Activated naive CD4-positive, alpha-beta T cell treated with anti-CD3 and anti-CD28 coated beads, Interleukin-2, amount 10 ng/mL, durations not matched to agents 7 days and 5 days (primary cell): ENCODE data around the gene SLC12A1.

Experiments
- CTCF ChIA-PET: fragments of 350-600 bp; sonication (Branson Sonifier 250); formaldehyde crosslinking; loops from one replicate; lab custom pipeline; 2021; ENCODE audit warnings: antibody characterized with exemption; lab: Charles Lee
- DNase-seq: peaks from one replicate; pipeline ENCODE4 v3.0.0-alpha.2; 2020
- H3K27ac Mint-ChIP-seq: one replicate; pipeline ENCODE4 v1.8.0; 2021; ENCODE audit warnings: mild to moderate bottlenecking, moderate library complexity, mixed read lengths
- H3K27me3 Mint-ChIP-seq: one replicate; pipeline ENCODE4 v1.8.0; 2021; ENCODE audit warnings: mild to moderate bottlenecking, mixed read lengths
- H3K36me3 Mint-ChIP-seq: one replicate; pipeline ENCODE4 v1.8.0; 2021; ENCODE audit warnings: mixed read lengths
- H3K4me1 Mint-ChIP-seq: one replicate; pipeline ENCODE4 v1.8.0; 2021; ENCODE audit warnings: mixed read lengths
- H3K4me3 Mint-ChIP-seq: one replicate; pipeline ENCODE4 v1.8.0; 2021; ENCODE audit warnings: mild to moderate bottlenecking, moderate library complexity, mixed read lengths
- H3K9me3 Mint-ChIP-seq: one replicate; pipeline ENCODE4 v1.8.0; 2021; ENCODE audit warnings: mixed read lengths

The SLC12A1 gene

GRCh38 chr15:48202068-48202467, 4.0 kb upstream of the SLC12A1 start:
- Mint-ChIP-seq H3K4me1 (no peaks in the 10 kb centered on the region), H3K9me3 (no peaks in the 10 kb centered on the region), H3K27me3 (no peaks in the 10 kb centered on the region), H3K36me3 (no peaks in the 10 kb centered on the region), H3K27ac (no peak overlapping the region), H3K4me3 (no peak overlapping the region)
- CTCF ChIA-PET = no interaction called here
- no peak for DNase-seq

GRCh38 chr15:48221261-48221660, 15.2 kb downstream of the SLC12A1 start:
- no peaks in the 10 kb centered on the region for H3K9me3 Mint-ChIP-seq
- H3K4me3 Mint-ChIP-seq = no peak overlapping the region
- no peaks in the 10 kb centered on the region for H3K36me3 Mint-ChIP-seq
- no peak for DNase-seq
- no peak overlapping the region for H3K27ac Mint-ChIP-seq
- H3K4me1 Mint-ChIP-seq = no peaks in the 10 kb centered on the region
- peaks cover 13% of the 10 kb centered on the region for H3K27me3 Mint-ChIP-seq
- CTCF ChIA-PET = no interaction called here

DNA sequence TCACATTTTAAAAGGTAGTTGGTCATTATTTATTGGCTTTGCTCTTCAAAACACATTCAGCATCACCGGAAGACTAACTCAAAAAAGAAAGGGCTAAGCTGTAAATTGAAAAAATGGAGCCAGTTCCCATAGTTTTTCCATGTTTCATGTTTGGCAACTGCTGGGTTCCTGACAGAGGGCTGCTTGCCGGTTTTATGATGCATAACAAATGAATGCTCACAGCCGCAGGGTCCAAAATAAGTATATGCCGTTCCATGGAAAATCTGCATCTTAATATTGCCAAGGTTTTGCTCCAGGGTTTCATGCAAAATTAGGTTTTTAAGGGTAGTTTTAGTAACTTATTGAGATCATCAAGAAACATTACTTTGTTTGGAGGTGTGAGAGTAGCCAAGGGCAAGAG, 15.8 kb downstream of the SLC12A1 start:
- CTCF ChIA-PET = no interaction called here

DNA sequence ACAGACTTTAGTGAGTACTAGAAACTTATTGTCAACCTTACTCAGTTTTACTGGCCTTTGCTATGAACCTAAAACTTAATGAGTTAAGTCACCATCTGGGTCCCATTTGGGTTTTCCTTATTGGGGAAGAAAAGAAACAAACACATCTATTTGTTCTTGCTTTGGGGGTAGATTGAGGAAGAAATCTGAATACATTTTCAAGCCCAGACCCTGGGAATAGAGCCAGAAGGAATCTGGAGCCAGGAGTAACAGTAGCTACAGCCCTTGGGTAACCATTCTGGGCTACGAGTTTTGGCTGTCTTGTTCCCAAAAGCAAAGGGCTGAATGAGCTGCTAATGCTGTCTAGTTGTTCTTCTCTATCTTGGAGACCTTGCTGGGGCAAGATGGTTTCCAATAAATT, 16.5 kb downstream of the SLC12A1 start:
- no peaks in the 10 kb centered on the region for H3K4me1 Mint-ChIP-seq
- H3K27ac Mint-ChIP-seq = no peak overlapping the region
- CTCF ChIA-PET = no interaction called here
- no peaks in the 10 kb centered on the region for H3K36me3 Mint-ChIP-seq
- no peaks in the 10 kb centered on the region for H3K9me3 Mint-ChIP-seq
- peaks cover 13% of the 10 kb centered on the region for H3K27me3 Mint-ChIP-seq
- DNase-seq = no peak
- no peak overlapping the region for H3K4me3 Mint-ChIP-seq

More for the DNA sequence above, 15.8 kb downstream of the SLC12A1 start:
- H3K4me3 Mint-ChIP-seq = no peak overlapping the region
- H3K4me1 Mint-ChIP-seq = no peaks in the 10 kb centered on the region
- no peaks in the 10 kb centered on the region for H3K36me3 Mint-ChIP-seq
- H3K27me3 Mint-ChIP-seq = peaks cover 13% of the 10 kb centered on the region
- no peak for DNase-seq
- H3K27ac Mint-ChIP-seq = no peak overlapping the region
- no peaks in the 10 kb centered on the region for H3K9me3 Mint-ChIP-seq

GRCh38 chr15:48225771-48226170, 19.7 kb downstream of the SLC12A1 start:
- Mint-ChIP-seq H3K9me3 (no peaks in the 10 kb centered on the region), H3K4me1 (no peaks in the 10 kb centered on the region), H3K27ac (no peak overlapping the region), H3K27me3 (peaks cover 8% of the 10 kb centered on the region), H3K36me3 (no peaks in the 10 kb centered on the region), H3K4me3 (no peak overlapping the region)
- DNase-seq = no peak
- CTCF ChIA-PET = no interaction called here

GRCh38 chr15:48230498-48230897, 24.4 kb downstream of the SLC12A1 start:
- H3K4me3 Mint-ChIP-seq = no peak overlapping the region
- no peak for DNase-seq
- H3K9me3 Mint-ChIP-seq = no peaks in the 10 kb centered on the region
- H3K36me3 Mint-ChIP-seq = no peaks in the 10 kb centered on the region
- no peaks in the 10 kb centered on the region for H3K4me1 Mint-ChIP-seq
- H3K27ac Mint-ChIP-seq = no peak overlapping the region
- peaks cover 7% of the 10 kb centered on the region for H3K27me3 Mint-ChIP-seq
- CTCF ChIA-PET = no interaction called here

GRCh38 chr15:48233246-48233645, 27.1 kb downstream of the SLC12A1 start:
- Mint-ChIP-seq H3K36me3 (no peaks in the 10 kb centered on the region), H3K9me3 (no peaks in the 10 kb centered on the region), H3K4me3 (no peak overlapping the region), H3K27ac (no peak overlapping the region), H3K27me3 (peaks cover 3% of the 10 kb centered on the region), H3K4me1 (no peaks in the 10 kb centered on the region)
- DNase-seq = no peak
- CTCF ChIA-PET = no interaction called here

- Mint-ChIP-seq H3K36me3 (no peaks in the 10 kb centered on the region), H3K4me1 (no peaks in the 10 kb centered on the region), H3K27ac (no peak overlapping the region), H3K27me3 (no peaks in the 10 kb centered on the region), H3K4me3 (no peak overlapping the region), H3K9me3 (no peaks in the 10 kb centered on the region)
- DNase-seq = no peak
- CTCF ChIA-PET = no interaction called here
Measured at GRCh38 chr15:48239334-48239733, 33.2 kb downstream of the SLC12A1 start.

GRCh38 chr15:48242015-48242414, 35.9 kb downstream of the SLC12A1 start:
- no peaks in the 10 kb centered on the region for H3K27me3 Mint-ChIP-seq
- H3K4me3 Mint-ChIP-seq = no peak overlapping the region
- H3K9me3 Mint-ChIP-seq = no peaks in the 10 kb centered on the region
- CTCF ChIA-PET = no interaction called here
- no peaks in the 10 kb centered on the region for H3K36me3 Mint-ChIP-seq
- H3K4me1 Mint-ChIP-seq = no peaks in the 10 kb centered on the region
- no peak for DNase-seq
- H3K27ac Mint-ChIP-seq = no peak overlapping the region

GRCh38 chr15:48242535-48242934, 36.4 kb downstream of the SLC12A1 start:
- DNase-seq = no peak
- no peaks in the 10 kb centered on the region for H3K27me3 Mint-ChIP-seq
- H3K4me3 Mint-ChIP-seq = no peak overlapping the region
- no peaks in the 10 kb centered on the region for H3K9me3 Mint-ChIP-seq
- no peaks in the 10 kb centered on the region for H3K4me1 Mint-ChIP-seq
- CTCF ChIA-PET = interaction anchor here (0.7 kb wide), 1 partner anchor 769 kb away, joined by 3 read pairs; no protein-coding TSS in a partner anchor
- H3K27ac Mint-ChIP-seq = no peak overlapping the region
- no peaks in the 10 kb centered on the region for H3K36me3 Mint-ChIP-seq

DNA sequence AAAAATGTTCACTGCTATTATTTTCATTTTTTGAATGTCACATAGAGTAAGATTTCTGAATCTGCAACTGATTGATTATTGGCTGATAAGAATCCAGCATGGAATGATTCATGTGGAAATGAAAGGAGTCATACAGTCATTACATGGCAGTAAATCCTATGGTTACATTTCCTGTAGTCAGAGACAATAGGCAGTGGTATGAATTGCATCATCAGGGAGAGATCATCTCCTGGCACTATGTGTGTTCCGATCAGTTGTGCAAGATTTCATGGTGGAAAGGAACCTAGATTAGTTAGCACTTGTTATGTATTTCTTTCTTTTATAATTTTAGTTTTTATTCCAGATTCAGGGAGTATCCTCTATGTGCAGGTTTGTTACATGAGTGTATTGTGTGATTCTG, 38.8 kb downstream of the SLC12A1 start:
- H3K4me1 Mint-ChIP-seq = no peaks in the 10 kb centered on the region
- no peak overlapping the region for H3K27ac Mint-ChIP-seq
- H3K4me3 Mint-ChIP-seq = no peak overlapping the region
- no peaks in the 10 kb centered on the region for H3K9me3 Mint-ChIP-seq
- CTCF ChIA-PET = no interaction called here
- no peaks in the 10 kb centered on the region for H3K27me3 Mint-ChIP-seq
- H3K36me3 Mint-ChIP-seq = no peaks in the 10 kb centered on the region
- DNase-seq = no peak

DNA sequence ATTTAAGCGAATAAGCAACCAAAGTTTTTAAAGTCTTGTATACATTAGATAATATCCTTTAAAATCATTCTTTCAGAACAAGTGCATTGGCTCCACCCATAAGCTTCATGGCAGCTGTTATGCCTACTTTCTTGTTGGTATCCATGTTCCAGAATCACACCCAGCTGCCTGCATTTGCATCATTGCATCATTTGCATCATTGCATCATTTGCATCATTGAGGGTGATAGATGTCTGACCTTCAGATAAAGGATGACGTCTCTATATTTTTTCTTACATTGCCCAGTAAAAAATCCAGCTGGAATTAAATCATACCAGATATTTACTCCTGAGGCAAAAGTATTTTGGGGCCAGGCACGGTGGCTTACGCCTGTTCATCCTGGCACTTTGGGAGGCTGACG, 42.3 kb downstream of the SLC12A1 start:
- peaks cover 6% of the 10 kb centered on the region for H3K27me3 Mint-ChIP-seq
- no peaks in the 10 kb centered on the region for H3K4me1 Mint-ChIP-seq
- CTCF ChIA-PET = no interaction called here
- DNase-seq = no peak
- H3K27ac Mint-ChIP-seq = no peak overlapping the region
- H3K9me3 Mint-ChIP-seq = no peaks in the 10 kb centered on the region
- H3K36me3 Mint-ChIP-seq = no peaks in the 10 kb centered on the region
- H3K4me3 Mint-ChIP-seq = no peak overlapping the region

- peaks cover 6% of the 10 kb centered on the region for H3K27me3 Mint-ChIP-seq
- no peaks in the 10 kb centered on the region for H3K36me3 Mint-ChIP-seq
- H3K4me3 Mint-ChIP-seq = no peak overlapping the region
- peak; percentile 30 for DNase-seq
- H3K27ac Mint-ChIP-seq = no peak overlapping the region
- H3K4me1 Mint-ChIP-seq = no peaks in the 10 kb centered on the region
- H3K9me3 Mint-ChIP-seq = no peaks in the 10 kb centered on the region
- CTCF ChIA-PET = interaction anchor here (1.4 kb wide), 1 partner anchor 37 kb away, joined by 3 read pairs; no protein-coding TSS in a partner anchor
Measured at GRCh38 chr15:48250640-48251076, 44.6 kb downstream of the SLC12A1 start.

GRCh38 chr15:48253172-48253571, 47.1 kb downstream of the SLC12A1 start:
- Mint-ChIP-seq H3K27ac (no peak overlapping the region), H3K9me3 (no peaks in the 10 kb centered on the region), H3K4me1 (no peaks in the 10 kb centered on the region), H3K36me3 (no peaks in the 10 kb centered on the region), H3K27me3 (peaks cover 6% of the 10 kb centered on the region), H3K4me3 (no peak overlapping the region)
- DNase-seq = no peak
- CTCF ChIA-PET = no interaction called here

DNA sequence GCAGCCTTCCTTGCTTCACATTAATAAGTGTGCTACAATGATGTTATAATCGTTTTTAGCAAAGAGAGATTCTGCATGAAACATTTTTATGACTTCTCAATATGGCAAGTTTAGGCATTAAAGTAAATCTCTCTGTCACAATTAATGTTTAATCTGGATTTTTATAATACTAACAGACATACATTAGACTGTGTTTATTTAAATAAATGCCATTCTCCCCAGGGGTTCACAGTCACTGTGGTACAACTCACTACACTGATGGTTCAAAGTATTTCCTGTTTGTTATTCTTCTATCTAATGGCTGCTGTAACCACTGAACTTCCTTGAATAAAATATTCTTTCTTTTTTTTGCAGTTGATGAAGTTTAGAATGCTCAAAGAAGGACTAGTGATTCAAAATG, 59.0 kb downstream of the SLC12A1 start:
- no peak for DNase-seq
- no peaks in the 10 kb centered on the region for H3K36me3 Mint-ChIP-seq
- no peak overlapping the region for H3K27ac Mint-ChIP-seq
- H3K9me3 Mint-ChIP-seq = no peaks in the 10 kb centered on the region
- CTCF ChIA-PET = no interaction called here
- H3K4me1 Mint-ChIP-seq = no peaks in the 10 kb centered on the region
- H3K4me3 Mint-ChIP-seq = no peak overlapping the region
- H3K27me3 Mint-ChIP-seq = no peaks in the 10 kb centered on the region
